ENCODE data around the gene PRDM15. TPM values are rescaled to one million over a fixed set of nuclear protein-coding genes. Genes with fewer than 3 reads are reported as not detected.

PRDM15 gene
- polyA plus RNA-seq, 1 experiment: 7.6 TPM

- no peak for DNase-seq (ENCODE audit: low read depth)
- TF ChIP-seq, protein P1, sequence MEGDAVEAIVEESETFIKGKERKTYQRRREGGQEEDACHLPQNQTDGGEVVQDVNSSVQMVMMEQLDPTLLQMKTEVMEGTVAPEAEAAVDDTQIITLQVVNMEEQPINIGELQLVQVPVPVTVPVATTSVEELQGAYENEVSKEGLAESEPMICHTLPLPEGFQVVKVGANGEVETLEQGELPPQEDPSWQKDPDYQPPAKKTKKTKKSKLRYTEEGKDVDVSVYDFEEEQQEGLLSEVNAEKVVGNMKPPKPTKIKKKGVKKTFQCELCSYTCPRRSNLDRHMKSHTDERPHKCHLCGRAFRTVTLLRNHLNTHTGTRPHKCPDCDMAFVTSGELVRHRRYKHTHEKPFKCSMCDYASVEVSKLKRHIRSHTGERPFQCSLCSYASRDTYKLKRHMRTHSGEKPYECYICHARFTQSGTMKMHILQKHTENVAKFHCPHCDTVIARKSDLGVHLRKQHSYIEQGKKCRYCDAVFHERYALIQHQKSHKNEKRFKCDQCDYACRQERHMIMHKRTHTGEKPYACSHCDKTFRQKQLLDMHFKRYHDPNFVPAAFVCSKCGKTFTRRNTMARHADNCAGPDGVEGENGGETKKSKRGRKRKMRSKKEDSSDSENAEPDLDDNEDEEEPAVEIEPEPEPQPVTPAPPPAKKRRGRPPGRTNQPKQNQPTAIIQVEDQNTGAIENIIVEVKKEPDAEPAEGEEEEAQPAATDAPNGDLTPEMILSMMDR (IDR thresholded peaks at IDR 0.05; ENCODE audit: insufficient read depth, low read depth, low read length): no peak
- Histone ChIP-seq H3K36me3 (ENCODE audit: control insufficient read depth, insufficient read depth, low read length) (peaks cover 1% of the 10 kb centered on the region), H3K4me3 (ENCODE audit: low read depth, low read length) (no peak overlapping the region), H3K27me3 (ENCODE audit: control insufficient read depth, insufficient read depth, low read length) (no peaks in the 10 kb centered on the region)
- ChIA-PET CTCF (interaction anchor here (0.8 kb wide), 1 partner anchor 291 kb away, joined by 3 read pairs; no protein-coding TSS in a partner anchor), POLR2A (no interaction called here)
Observed at GRCh38 chr21:41823166-41823565, 56.0 kb downstream of the PRDM15 start.

- DNase-seq (ENCODE audit: low read depth): no peak
- Histone ChIP-seq H3K36me3 (ENCODE audit: control insufficient read depth, insufficient read depth, low read length) (peaks cover 1% of the 10 kb centered on the region), H3K27me3 (ENCODE audit: control insufficient read depth, insufficient read depth, low read length) (no peaks in the 10 kb centered on the region), H3K4me3 (ENCODE audit: low read depth, low read length) (no peak overlapping the region)
- TF ChIP-seq, protein P1 (IDR thresholded peaks at IDR 0.05; ENCODE audit: insufficient read depth, low read depth, low read length): no peak
- ChIA-PET CTCF (interaction anchor here (1.5 kb wide), 1 partner anchor 539 kb away, joined by 3 read pairs; no protein-coding TSS in a partner anchor), POLR2A (no interaction called here)
Observed at GRCh38 chr21:41821756-41822431, 57.2 kb downstream of the PRDM15 start.

DNA sequence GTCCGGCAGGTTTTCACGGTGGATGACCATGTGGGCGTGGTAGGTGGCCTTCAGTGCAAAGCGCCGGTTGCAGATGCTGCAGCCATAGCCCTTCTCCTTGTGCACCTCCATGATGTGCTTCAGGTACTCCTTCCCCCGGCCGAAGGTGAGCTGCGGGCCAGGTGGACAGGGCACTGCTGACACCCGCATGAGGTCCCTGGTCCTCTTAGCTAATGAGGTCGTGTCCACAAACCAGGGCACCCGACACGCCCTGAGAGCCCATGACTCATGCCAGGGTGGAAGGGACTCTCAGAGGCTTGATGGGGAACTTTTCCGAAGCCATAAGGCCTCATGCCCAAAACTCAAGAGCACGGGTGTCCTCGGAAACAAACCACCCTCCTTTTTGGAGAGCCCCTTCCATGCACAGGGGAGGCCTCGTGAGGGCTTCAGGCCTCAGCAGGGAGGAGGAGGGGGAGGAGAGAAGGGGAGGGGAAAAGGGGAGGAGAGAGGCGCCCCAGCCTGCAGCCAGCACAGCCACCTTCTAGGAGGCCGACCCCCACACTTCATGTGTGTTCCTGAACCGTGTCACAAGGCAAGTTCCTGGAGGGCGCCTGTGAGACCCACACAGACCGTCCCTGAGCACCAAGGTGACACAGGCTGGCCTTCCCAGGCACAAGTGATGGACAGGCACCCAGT is 57.9 kb downstream of the PRDM15 start:
- no peak for DNase-seq (ENCODE audit: low read depth)
- POLR2A ChIA-PET: no interaction called here
- TF ChIP-seq, protein P1 (IDR thresholded peaks at IDR 0.05; ENCODE audit: insufficient read depth, low read depth, low read length): no peak
- no peaks in the 10 kb centered on the region for H3K27me3 ChIP-seq (ENCODE audit: control insufficient read depth, insufficient read depth, low read length)
- peaks cover 1% of the 10 kb centered on the region for H3K36me3 ChIP-seq (ENCODE audit: control insufficient read depth, insufficient read depth, low read length)
- CTCF ChIA-PET: interaction anchor here (1.2 to 6.4 kb wide), 4 partner anchors 10 to 538 kb away, joined by 3 to 66 read pairs (median 3); no protein-coding TSS in a partner anchor
- H3K4me3 ChIP-seq (ENCODE audit: low read depth, low read length): no peak overlapping the region

DNA sequence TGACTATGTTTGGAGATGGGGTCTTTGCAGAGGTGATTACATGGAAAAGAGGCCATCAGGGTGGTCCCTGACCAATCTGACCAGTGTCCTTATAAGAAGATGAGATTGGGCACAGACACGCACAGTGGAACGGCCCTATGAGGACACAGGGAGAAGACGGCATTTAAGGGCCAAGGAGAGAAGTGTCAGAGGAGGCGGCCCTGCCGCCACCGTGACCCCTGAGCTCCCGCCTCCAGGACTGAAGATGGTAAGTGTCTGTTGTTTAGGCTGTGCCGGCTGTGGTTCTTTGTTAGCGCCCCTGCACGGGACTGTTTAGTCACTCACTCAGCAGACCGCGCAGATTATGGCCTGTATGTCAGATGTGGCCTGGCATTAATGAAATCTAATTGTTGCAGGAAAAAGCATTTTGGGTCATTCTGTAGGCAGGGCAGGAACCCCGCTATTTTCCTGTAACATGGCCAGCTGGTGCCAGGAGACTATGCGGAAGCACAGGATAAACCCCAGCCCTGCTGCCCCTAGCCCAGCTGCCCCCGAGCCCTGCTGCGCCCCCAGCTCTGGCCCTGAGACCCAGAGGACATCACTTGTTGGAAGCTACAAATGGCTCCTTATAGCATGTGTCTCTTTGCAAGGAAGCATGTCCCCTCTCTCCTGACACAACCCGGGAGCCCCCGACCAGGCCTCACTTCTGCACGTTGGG is 58.6 kb downstream of the PRDM15 start:
- H3K36me3 ChIP-seq (ENCODE audit: control insufficient read depth, insufficient read depth, low read length): peaks cover 1% of the 10 kb centered on the region
- ChIA-PET POLR2A (no interaction called here), CTCF (interaction anchor here (1.2 to 6.4 kb wide), 5 partner anchors 11 to 537 kb away, joined by 3 to 66 read pairs (median 3); no protein-coding TSS in a partner anchor)
- H3K4me3 ChIP-seq (ENCODE audit: low read depth, low read length): no peak overlapping the region
- TF ChIP-seq, protein P1 (IDR thresholded peaks at IDR 0.05; ENCODE audit: insufficient read depth, low read depth, low read length): no peak
- H3K27me3 ChIP-seq (ENCODE audit: control insufficient read depth, insufficient read depth, low read length): no peaks in the 10 kb centered on the region
- DNase-seq (ENCODE audit: low read depth): no peak

DNA sequence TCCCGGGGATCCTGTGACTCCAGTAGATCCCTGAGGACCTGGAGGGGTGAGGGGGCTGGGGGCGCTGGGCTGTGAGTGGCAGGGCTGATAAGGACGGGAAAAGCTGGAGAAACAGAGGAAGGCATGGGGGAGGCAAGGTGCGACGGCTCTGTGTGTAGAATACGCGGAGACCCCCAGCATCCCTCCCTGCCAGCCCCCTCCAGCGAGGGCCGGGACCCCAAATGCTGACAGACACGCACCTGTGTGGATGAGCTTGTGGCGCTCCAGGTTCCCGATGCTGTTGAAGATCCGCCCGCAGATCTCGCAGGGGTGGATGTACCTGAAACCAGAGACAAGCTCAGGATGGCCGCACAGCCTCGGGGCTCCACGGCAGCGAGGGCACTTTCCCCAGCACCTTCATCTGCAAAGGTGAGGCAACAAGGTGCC is 59.3 kb downstream of the PRDM15 start:
- CTCF ChIA-PET: interaction anchor here (1.2 to 6.4 kb wide), 3 partner anchors 11 to 295 kb away, joined by 3 to 66 read pairs (median 4); no protein-coding TSS in a partner anchor

More for the DNA sequence above, 59.3 kb downstream of the PRDM15 start:
- Histone ChIP-seq H3K4me3 (ENCODE audit: low read depth, low read length) (no peak overlapping the region), H3K27me3 (ENCODE audit: control insufficient read depth, insufficient read depth, low read length) (no peaks in the 10 kb centered on the region), H3K36me3 (ENCODE audit: control insufficient read depth, insufficient read depth, low read length) (peaks cover 5% of the 10 kb centered on the region)
- TF ChIP-seq, protein P1 (IDR thresholded peaks at IDR 0.05; ENCODE audit: insufficient read depth, low read depth, low read length): no peak
- POLR2A ChIA-PET: no interaction called here
- no peak for DNase-seq (ENCODE audit: low read depth)
